ENCODE results near the gene ORC3.

- no peak for TF ChIP-seq CTCF (conservative IDR thresholded peaks at IDR 0.05; ENCODE audit: low read depth, low read length)
- no peak for TF ChIP-seq POLR2A (IDR thresholded peaks at IDR 0.05; ENCODE audit: low read depth, low read length)
- TF ChIP-seq SMC3 (IDR thresholded peaks at IDR 0.05; ENCODE audit: low read depth, low read length): no peak
- TF ChIP-seq CHD1 (IDR thresholded peaks at IDR 0.05; ENCODE audit: low read depth, low read length): no peak
- no peak for TF ChIP-seq MXI1 (IDR thresholded peaks at IDR 0.05; ENCODE audit: borderline replicate concordance, low read depth, low read length)
Observed at GRCh38 chr6:87670707-87671106, 80.8 kb downstream of the ORC3 start.

Data from IMR-90 (cell line).